HCT116 (cell line): ENCODE measurements around the gene ALDH1L1. TPM values are rescaled to one million over a fixed set of nuclear protein-coding genes. Genes with fewer than 3 reads are reported as not detected.
"Not testable (repeated sequence)": the region's sequence is repeated elsewhere in the genome, so short reads cannot be mapped to it uniquely, and the experiment has no call there.

ENCODE experiments used
- ATAC-seq: fragments of 200-7000 bp; cut with Tn5 transposase; 2 replicates; pipeline ENCODE4 v1.9.1; 2020; ENCODE audit warnings: mild to moderate bottlenecking, moderate library complexity
- BruUV-seq: library from RNA; stranded (reverse); fragments of 400-500 nt; replicated peaks from 2 replicates; lab custom pipeline; 2021; lab: Mats Ljungman, UMichigan
- CTCF ChIA-PET: fragments of 300-600 bp; sonication (Branson Sonifier 250); formaldehyde crosslinking; loops from one replicate; lab custom pipeline; 2021; ENCODE audit warnings: antibody characterized with exemption; lab: Charles Lee
- POLR2A ChIA-PET: fragments of 300-600, 350-600 bp; sonication (Branson Sonifier 250); formaldehyde crosslinking; loops from one replicate; lab custom pipeline; 2021; ENCODE audit warnings: antibody characterized with exemption; lab: Charles Lee
- RAD21 ChIA-PET, 2 experiments: fragments of 300-600 bp; sonication (Branson Sonifier 250); formaldehyde crosslinking; loops; one replicate each; lab custom pipeline; 2023; ENCODE audit warnings: low total read pairs in 2 of 2; ENCODE audit not compliant: uncharacterized antibody in 2 of 2, unreplicated experiment in 2 of 2, low non-redundant PET in 1 of 2; lab: Charles Lee
- DNase-seq: peaks from one replicate; pipeline ENCODE4 v3.0.0-alpha.2; 2010; ENCODE audit warnings: low read depth, low spot score
- H2AFZ ChIP-seq: fragments of 200-600 bp; shearing (Covaris generic), sonication (generic); 2 replicates; pipeline ENCODE4 v1.6.1; 2017; ENCODE audit warnings: low read depth, mixed run types, mixed read lengths, antibody characterized with exemption, low read length; ENCODE audit not compliant: poor library complexity, severe bottlenecking
- H3K27ac ChIP-seq: 2 replicates; pipeline ENCODE4 v1.5.1; 2012; ENCODE audit warnings: low read depth, low read length
- H3K27me3 ChIP-seq: fragments of 200-600 bp; sonication (generic); 2 replicates; pipeline ENCODE4 v1.6.1; 2016; ENCODE audit warnings: mixed run types, low read length, mixed read lengths; ENCODE audit not compliant: insufficient read depth
- H3K36me3 ChIP-seq, 2 experiments: fragments of 200-500 bp in 1 of 2; fragments of 200-600 bp in 1 of 2; sonication (Bioruptor generic) in 1 of 2; sonication (generic) in 1 of 2; 2 replicates each; pipeline versions ENCODE4 v1.5.1 to v1.6.1; 2014 to 2016; ENCODE audit warnings: low read length in 2 of 2, inconsistent platforms in 1 of 2, mixed read lengths in 1 of 2, mixed run types in 1 of 2; ENCODE audit not compliant: insufficient read depth in 2 of 2, control insufficient read depth in 1 of 2
- H3K4me1 ChIP-seq, 2 experiments: fragments of 200-600 bp in 1 of 2; sonication (generic) in 1 of 2; 2 replicates each; pipeline versions ENCODE4 v1.5.1 to v1.6.1; 2012 to 2017; ENCODE audit warnings: low read length in 2 of 2, inconsistent platforms in 1 of 2, mild to moderate bottlenecking in 1 of 2, mixed read lengths in 1 of 2, mixed run types in 1 of 2, moderate library complexity in 1 of 2; ENCODE audit not compliant: insufficient read depth in 2 of 2, control insufficient read depth in 1 of 2
- H3K4me2 ChIP-seq: fragments of 200-600 bp; sonication (generic); 2 replicates; pipeline ENCODE4 v1.6.1; 2017; ENCODE audit warnings: mixed run types, low read length, mixed read lengths
- H3K4me3 ChIP-seq, 2 experiments: fragments of 200-600 bp in 1 of 2; sonication (generic) in 1 of 2; replicated peaks in 1 of 2; 2 replicates each; pipeline ENCODE4 v1.5.1; 2011 to 2016; ENCODE audit warnings: low read length in 2 of 2, control low read depth in 1 of 2, low read depth in 1 of 2, mild to moderate bottlenecking in 1 of 2, mixed read lengths in 1 of 2, mixed run types in 1 of 2
- H3K79me2 ChIP-seq: fragments of 200-600 bp; sonication (generic); 2 replicates; pipeline ENCODE4 v1.6.1; 2017; ENCODE audit warnings: mild to moderate bottlenecking, mixed run types, low read length, moderate library complexity, mixed read lengths; ENCODE audit not compliant: insufficient read depth
- H3K9ac ChIP-seq: fragments of 200-600 bp; sonication (generic); 2 replicates; pipeline ENCODE4 v1.6.1; 2016; ENCODE audit warnings: low read length, mixed read lengths
- H3K9me2 ChIP-seq: fragments of 200-600 bp; sonication (generic), shearing (Covaris generic); 2 replicates; pipeline ENCODE4 v1.6.1; 2017; ENCODE audit warnings: mixed run types, mild to moderate bottlenecking, moderate library complexity; ENCODE audit not compliant: insufficient read depth
- H3K9me3 ChIP-seq, 2 experiments: fragments of 200-500 bp in 1 of 2; fragments of 200-600 bp in 1 of 2; sonication (Bioruptor generic) in 1 of 2; sonication (generic) in 1 of 2; 2 replicates each; pipeline ENCODE4 v1.6.1; 2014 to 2017; ENCODE audit warnings: low read length in 2 of 2, mixed read lengths in 2 of 2, inconsistent platforms in 1 of 2, low read depth in 1 of 2, mild to moderate bottlenecking in 1 of 2, mixed run types in 1 of 2, moderate library complexity in 1 of 2; ENCODE audit not compliant: control insufficient read depth in 1 of 2, insufficient read depth in 1 of 2
- H4K20me1 ChIP-seq: fragments of 200-600 bp; sonication (generic), shearing (Covaris generic); 2 replicates; pipeline ENCODE4 v1.6.1; 2017; ENCODE audit warnings: mixed run types, mild to moderate bottlenecking, moderate library complexity; ENCODE audit not compliant: insufficient read depth
- CBX3 ChIP-seq: IDR thresholded peaks from 2 replicates; pipeline ENCODE4 v1.6.1; 2012; ENCODE audit warnings: low read depth
- POLR2AphosphoS5 ChIP-seq: IDR thresholded peaks from 2 replicates; pipeline ENCODE4 v1.6.1; 2011; ENCODE audit warnings: mild to moderate bottlenecking, low read depth, low read length, moderate library complexity
- intact Hi-C: fragments of 100-400 bp; cut with micrococcal nuclease; formaldehyde crosslinking; loops from 2 replicates; pipeline ENCODE4 v1.10.0; 2022
- total RNA-seq: library from RNA; stranded (reverse); gene quantifications from one replicate; pipeline ENCODE4 v1.2.1, GENCODE V29; 2021; ENCODE audit not compliant: unreplicated experiment
- TF ChIP-seq, protein P1 (sequence below): IDR thresholded peaks from 2 replicates; pipeline ENCODE4 v1.6.1; 2012

Gene ALDH1L1
- total RNA-seq, 1 experiment from 2014 or later = 0.81 TPM

GRCh38 chr3:126097801-126098200 lies 82.6 kb downstream of the ALDH1L1 start (continued):
- TF ChIP-seq POLR2AphosphoS5 (no peak), CBX3 (no peak)
- TF ChIP-seq, protein P1, sequence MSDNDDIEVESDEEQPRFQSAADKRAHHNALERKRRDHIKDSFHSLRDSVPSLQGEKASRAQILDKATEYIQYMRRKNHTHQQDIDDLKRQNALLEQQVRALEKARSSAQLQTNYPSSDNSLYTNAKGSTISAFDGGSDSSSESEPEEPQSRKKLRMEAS = no peak

GRCh38 chr3:126096274-126096673 lies 84.1 kb downstream of the ALDH1L1 start:
- intact Hi-C loops, ATAC-seq, H3K27ac ChIP-seq, H3K36me3 ChIP-seq, H3K9me3 ChIP-seq, H2AFZ ChIP-seq, H3K79me2 ChIP-seq, BruUV-seq, H3K9me2 ChIP-seq, H4K20me1 ChIP-seq, CTCF ChIA-PET, POLR2A ChIA-PET, H3K27me3 ChIP-seq, H3K4me2 ChIP-seq, DNase-seq, RAD21 ChIA-PET, H3K9ac ChIP-seq, H3K4me3 ChIP-seq, H3K4me1 ChIP-seq: not testable (repeated sequence)

GRCh38 chr3:126092128-126092527 lies 88.3 kb downstream of the ALDH1L1 start:
- H3K27me3 ChIP-seq, H3K9me2 ChIP-seq, ATAC-seq, H3K36me3 ChIP-seq, CTCF ChIA-PET, DNase-seq, H3K4me1 ChIP-seq, POLR2A ChIA-PET, H4K20me1 ChIP-seq, intact Hi-C loops, H3K9ac ChIP-seq, H3K9me3 ChIP-seq, RAD21 ChIA-PET, H3K27ac ChIP-seq, H3K4me3 ChIP-seq, BruUV-seq, H2AFZ ChIP-seq, H3K4me2 ChIP-seq, H3K79me2 ChIP-seq: not testable (repeated sequence)
